GM19099 (cell line): ENCODE results near the gene ZFR.

Source experiments
- POLR2A ChIP-seq: IDR thresholded peaks from 3 replicates; pipeline ENCODE4 v1.6.1; 2011; ENCODE audit warnings: low read depth; ENCODE audit not compliant: insufficient read length; ENCODE audit errors: extremely low read depth

Gene ZFR

DNA sequence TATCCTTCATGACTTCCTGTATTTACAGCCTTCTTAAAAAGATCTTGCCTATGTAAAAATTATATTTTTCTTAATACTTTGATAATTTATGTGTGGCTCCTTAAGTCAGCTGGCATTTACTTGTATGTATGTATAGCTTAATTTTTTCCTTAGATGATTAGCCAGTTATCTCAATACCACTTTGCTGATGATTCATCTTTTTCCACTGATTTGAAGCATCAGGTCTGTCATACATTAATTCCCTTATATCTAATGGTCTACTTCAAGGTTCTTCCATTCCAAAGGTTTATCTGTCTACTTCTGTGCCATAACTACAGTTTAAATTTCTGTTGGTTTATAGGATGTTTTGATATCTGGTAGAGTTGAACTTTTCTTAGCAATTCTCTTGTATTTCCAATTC is 86.9 kb downstream of the ZFR start:
- TF ChIP-seq POLR2A: no peak

DNA sequence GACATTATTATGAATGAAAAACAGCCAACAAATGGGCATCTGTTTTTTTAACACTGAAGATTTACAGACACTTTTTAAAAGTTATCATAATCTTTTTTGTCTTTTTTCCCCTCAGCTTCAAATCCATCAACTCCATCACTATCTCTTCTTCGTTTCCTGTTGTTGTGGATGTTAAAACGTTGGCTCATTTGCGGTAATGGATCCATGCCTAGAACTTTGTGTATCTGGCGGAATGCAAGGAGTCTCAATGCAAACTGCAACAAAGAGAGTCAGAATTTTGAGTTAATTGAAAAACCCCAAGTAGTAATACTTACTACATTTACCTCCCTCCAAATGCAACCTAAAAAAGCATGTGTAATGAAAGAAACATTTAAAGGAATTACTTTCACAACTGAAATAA is 88.9 kb downstream of the ZFR start:
- TF ChIP-seq POLR2A: no peak

DNA sequence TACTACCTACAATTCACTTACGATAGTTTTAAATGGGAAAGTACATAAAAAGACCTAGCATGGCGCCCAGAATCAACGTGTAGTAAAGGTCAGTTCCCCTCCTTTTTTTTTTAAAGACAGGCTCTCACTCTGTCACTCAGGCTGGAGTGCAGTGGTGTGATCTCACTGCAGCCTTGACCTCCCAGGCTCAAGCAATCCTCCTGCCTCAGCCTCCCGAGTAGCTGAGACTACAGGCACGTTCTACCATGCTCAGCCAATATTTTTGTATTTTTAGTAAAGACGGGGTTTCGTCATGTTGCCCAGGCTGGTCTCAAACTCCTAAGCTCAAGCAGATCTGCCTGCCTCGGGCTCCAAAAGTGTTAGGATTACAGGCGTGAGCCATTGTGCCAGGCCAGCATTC is 91.1 kb downstream of the ZFR start:
- TF ChIP-seq POLR2A: no peak

DNA sequence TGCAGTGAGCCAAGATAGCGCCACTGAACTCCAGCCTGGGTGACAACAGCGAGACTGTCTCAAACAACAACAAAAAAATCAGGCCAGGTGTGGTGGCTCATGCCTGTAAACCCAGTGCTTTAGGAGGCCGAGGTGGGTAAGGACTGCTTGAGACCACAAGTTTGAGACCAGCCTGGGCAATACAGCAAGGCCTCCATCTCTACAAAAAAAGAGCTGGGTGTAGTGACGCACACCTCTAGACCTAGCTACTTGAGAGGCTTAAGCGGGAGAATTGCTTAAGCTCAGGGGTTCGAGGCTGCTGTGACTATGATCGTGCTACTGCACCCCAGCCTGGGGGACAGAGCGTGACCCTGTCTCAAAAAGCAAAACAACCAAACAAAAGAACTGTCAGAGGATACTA is 91.9 kb downstream of the ZFR start:
- TF ChIP-seq POLR2A: no peak

DNA sequence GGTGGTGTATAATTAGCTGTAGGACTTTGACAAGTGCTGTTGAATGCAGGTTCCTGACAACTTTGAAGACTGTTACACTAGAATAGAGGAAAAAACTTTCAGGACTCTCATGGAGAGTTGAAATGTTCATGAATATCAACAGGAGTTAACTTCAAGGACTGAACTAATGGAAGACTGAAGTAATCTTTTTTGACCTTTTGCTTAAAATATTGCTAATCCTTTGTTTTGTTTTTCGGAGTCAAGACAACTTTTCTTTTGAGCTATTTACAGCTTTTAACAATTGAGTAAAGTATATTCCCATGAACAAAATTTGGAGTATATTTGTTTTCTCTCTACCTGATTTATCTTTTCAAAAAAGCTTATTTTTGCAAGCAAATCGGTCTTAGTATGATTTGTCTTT is 97.7 kb downstream of the ZFR start:
- no peak for TF ChIP-seq POLR2A

DNA sequence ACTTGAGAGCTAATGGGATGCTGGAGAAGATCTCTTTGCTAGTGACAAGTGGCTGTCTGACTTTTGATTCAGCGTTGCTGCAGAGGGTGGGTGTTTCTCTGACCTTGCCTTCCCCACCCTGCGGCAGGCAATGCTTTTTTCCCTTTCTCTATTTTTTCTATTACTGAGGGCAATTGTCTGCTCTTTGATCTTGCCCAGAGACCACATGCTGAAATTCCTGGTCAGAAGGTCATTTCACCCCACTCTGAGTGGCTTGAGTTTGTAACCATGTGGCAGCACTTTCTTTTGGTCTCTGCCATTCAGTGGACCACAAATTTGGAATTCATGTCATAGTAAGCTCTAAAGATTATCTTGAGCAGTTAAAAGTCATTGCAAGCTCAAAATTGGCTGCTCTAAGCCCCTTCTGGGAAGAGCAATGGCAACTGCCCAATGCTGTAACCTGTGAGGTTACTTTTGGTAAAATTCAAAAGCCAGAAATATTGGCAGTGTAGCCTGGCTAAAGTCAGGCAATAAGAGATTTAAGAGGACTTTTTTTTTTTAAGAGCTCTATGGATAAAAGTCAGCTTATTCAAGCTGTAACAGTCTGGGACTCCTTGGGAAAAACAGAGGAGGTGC is 101.4 kb downstream of the ZFR start:
- TF ChIP-seq POLR2A: no peak

DNA sequence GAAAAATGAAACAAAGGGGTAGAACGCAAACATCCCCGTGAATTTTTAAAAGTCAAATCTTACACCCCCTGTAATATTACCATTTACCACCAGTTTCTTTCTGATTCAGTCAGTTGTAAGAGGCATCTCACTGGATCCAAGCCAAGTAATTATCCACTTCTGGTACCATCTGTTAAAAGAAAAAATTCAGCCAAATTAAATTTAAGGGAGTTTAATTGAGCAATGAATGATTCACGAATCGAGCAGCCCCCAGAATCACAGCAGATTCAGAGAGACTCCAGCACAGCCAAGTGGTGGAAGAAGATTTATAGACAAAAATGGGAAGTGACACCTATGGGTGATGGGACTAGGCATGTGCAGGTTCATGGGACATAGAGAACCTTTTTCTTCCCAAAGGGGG is 101.9 kb downstream of the ZFR start:
- TF ChIP-seq POLR2A: no peak

DNA sequence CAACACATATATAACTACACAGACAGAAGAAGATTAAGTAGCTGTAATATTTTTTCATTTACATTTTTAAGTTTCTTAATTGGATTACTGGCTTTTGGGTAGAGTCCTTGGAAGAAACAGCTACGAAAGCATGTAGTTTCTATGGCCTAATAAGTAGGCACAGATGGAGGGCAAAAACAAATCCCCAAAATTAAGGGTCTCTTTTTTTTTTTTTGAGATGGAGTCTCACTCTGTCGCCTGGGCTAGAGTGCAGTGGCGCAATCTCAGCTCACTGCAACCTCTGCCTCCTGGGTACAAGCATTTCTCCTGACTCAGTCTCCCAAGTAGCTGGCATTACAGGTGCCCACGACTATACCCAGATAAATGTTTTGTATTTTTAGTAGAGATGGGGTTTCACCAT is 104.7 kb downstream of the ZFR start:
- no peak for TF ChIP-seq POLR2A

DNA sequence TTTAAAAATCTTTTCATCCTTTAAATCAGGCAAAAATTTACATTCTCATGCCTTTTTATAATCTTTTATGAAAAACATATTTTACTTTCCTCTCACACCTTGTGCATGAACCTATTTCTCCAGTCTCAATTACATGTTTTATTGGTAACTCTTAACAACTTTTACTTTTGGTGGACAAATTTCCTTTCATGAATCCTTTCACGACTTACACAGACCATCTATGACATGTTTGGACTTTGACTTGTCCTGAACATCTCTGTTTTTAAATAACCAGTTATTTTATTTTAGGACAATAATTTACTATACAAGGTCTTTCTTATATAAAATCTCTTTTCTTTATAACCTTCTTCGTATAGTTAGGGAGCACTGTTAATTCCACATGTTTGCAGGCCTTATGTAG is 105.3 kb downstream of the ZFR start:
- TF ChIP-seq POLR2A: no peak

DNA sequence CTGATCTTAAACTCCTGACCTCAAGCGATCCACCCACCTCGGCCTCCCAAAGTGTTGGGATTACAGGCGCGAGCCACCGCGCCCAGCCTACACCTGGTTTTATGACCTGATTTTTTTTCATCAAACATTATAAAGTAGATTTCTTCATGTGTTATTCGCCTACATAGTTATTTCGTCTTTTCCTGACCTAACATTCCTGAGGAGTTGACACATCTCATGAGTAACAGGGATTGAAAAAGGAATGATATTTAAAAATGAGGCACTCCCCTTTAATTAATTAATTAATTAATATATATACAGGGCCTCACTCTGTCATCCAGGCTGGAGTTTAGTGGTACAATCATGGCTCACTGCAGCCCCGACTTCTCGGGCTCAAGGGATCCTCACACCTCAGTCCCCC is 111.6 kb downstream of the ZFR start:
- TF ChIP-seq POLR2A: no peak

DNA sequence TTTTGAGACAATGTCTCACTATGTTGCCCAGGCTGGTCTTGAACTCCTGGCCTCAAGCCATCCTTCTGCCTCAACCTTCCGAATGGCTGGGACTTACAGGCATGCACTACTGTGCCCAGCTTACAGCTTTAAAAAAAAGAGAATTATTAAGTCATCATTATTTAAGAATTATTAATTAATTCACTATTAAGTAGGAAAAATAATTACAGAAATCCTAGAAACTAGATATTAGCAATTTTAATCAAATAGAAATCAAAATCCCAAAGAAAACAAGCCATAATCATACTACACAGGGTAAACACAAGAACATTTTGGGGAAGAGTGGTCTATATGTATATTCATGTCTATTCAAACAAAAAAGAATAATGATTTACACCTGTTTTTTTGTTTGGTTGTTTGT is 112.2 kb downstream of the ZFR start:
- no peak for TF ChIP-seq POLR2A

DNA sequence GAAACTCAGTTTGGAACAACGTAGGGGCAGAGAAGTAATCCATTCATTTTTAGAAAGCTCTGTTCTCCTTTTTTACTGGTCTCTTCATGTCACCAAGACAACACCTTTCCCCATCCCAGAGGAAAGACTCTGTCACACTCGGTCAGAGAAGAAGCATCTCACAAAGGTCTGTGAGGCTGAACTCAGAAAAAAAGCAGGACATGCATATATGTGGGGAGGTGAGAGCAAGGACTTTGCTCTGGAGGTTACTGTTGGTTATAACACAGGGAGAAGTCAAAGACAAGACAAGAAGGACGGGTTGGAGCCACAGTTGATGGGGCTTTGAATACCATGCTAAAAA is 112.6 kb downstream of the ZFR start:
- no peak for TF ChIP-seq POLR2A

DNA sequence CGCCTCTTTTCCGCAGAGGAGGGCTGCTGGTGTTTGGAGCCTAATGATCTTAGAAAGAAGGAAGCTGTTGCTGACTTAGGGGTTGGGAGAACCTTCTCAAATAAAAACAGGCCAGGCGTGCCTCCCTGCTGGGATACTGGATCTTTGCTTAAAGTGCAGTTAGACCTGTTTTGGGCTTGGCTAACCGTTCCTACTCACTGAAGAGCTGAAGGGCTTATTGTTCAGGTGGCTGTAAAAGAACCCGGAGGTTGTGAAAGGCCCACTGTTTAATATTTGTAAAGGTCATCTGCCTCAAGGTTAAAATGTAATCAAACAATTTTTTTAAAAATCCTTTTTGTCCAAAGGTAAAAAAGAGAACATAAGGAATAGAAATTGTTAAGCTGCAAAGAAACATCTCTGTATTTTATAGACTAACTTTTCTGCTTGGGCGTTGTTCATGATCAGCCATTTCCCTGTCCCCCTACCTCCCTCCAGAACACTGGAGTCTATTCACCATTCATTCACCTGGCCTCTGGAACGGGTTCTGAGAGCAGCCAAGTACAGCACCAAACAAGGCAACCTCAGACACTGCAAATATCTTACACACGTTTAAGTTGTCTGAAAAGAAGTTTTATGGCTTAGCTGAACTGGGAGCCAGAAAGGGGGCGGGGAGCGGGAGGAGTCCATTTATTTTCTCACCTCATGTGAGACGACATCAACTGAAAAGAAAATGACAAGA is 113.2 kb downstream of the ZFR start:
- TF ChIP-seq POLR2A: no peak

DNA sequence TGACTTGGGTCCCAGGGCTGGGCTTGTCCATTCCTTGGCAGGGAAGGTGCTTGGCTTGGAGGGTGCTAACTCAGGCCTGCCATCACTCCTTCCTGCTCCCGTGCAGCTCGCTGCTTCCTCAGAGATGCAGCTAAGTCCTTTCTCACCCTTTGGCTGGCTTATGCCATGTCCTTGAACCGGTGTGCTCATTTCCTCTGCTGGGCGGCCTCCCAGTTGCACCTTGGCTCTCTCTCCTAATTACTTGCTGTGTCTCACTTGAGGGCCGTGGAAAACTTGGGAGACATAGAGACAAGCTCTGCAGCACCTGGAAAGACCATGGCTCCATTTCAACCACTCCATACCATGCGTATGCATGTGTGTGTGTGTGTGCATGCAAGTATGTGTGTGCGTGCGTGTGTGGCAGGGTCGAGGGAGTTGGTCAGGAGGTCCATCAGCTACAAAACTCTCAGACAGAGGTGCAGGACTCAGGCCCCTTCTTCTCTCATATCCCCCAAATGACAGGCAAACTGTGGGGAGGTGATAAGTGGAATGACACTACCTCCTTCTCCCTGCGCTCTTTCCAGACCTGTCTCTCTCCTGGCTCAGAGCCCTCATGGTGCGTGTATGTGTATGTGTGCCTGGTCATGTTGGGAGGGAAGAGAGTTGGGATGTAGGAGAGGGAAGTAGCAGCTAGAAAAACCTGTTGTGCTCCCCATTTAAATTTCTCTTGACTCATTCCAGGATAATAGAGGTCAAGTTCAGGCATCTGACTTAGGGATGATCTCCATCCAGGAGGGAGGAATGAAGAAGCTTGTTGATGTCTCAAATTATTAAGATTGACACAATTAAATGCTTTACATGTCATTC is 114.2 kb downstream of the ZFR start:
- no peak for TF ChIP-seq POLR2A

DNA sequence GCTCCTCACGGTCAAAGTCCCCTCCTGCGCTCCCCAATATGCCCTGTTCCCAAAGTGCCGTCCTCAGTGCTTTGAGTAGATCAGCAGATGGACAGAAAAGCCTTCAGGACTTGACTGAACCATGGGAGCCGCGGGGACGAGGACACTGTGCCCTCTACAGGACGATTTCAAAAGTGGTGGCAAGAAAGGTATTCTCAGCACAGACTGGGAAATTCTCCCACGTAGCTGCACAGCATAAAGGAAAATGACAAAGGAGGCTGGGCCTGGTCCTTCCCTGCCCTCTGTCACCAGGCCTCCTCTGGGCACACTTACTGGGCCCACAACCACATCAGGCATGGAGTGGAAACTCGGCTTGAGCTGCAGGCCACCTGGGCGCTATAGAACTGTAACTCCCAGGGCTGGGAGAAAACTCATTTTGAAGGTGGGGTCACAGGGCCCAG is 115.1 kb downstream of the ZFR start:
- TF ChIP-seq POLR2A: no peak

DNA sequence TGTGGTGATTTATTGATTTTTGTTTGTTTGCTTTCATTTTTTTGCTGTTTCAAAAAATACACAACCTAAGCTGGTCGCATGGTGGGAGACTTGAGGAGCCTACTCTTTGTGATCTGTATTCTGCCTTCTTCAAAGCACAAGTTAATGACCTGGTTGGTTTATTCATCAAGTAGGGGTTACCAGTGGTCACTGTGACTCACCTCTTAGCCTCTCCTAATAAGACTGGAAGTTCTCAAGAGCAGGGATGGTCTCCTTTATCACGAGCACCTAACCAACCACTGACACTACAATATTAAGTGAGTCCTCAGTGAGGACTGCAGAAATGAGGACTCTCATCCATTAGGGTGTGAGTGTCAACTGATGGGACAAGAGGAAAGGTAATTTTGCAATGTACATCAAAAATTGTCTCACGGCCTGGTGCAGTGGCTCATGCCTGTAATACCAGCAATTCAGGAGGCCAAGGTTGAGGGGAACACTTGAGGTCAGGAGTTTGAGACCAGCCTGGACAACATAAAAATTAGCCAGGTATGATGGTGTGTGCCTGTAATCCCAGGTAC is 118.2 kb downstream of the ZFR start:
- TF ChIP-seq POLR2A: no peak

DNA sequence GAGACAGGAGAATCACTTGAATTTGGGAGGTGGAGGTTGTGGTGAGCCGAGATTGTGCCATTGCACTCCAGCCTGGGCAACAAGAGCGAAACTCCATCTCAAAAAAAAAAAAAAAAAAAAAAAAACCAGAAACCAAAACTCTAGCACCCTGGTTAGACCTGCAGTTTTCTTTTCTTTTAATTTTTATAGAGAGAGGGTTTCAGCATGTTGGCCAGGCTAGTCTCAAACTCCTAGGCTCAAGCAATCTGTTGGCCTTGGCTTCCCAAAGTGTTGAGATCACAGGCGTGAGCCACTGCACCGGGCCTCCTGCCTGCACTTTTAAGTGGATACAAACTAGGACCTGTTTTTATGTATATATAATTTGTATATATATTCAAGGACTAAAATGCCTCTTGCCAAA is 118.9 kb downstream of the ZFR start:
- no peak for TF ChIP-seq POLR2A

DNA sequence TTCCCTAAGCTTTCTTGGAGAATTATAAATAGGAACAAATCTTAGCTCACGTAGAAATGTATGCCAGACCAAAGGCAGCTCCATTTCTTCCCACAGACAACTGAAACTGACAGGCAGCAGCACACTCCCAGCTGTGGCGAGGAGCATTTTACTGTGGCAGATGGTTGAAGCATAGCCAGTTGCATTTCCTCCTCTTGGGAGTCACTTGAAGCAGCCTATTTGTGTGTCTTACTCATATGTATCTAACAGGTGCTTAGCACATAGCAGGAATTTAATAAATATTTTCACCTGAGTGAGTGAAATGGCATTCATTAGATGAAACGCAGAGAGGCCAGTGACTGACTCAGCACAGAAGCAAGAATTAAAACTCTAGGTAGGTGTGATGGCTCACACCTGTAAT is 119.5 kb downstream of the ZFR start:
- no peak for TF ChIP-seq POLR2A
